GM21423 (cell line): ENCODE results near the gene ACVR1B.
"Not testable (repeated sequence)": the region's sequence is repeated elsewhere in the genome, so short reads cannot be mapped to it uniquely, and the experiment has no call there.

ENCODE experiments used
- ATAC-seq: cut with Tn5 transposase; IDR thresholded peaks from one replicate; pipeline ENCODE4 v1.9.1; 2021; ENCODE audit warnings: mild to moderate bottlenecking, moderate library complexity; ENCODE audit not compliant: unreplicated experiment

The ACVR1B gene

GRCh38 chr12:51969643-51970042, 18.1 kb downstream of the ACVR1B start:
- no peak for ATAC-seq

GRCh38 chr12:51970904-51971646, 19.6 kb downstream of the ACVR1B start:
- ATAC-seq = peak; percentile 83

GRCh38 chr12:51971679-51972421, 20.4 kb downstream of the ACVR1B start:
- ATAC-seq = peak; percentile 42

GRCh38 chr12:51972422-51972812, 20.9 kb downstream of the ACVR1B start:
- no peak for ATAC-seq

- no peak for ATAC-seq
Observed at GRCh38 chr12:51972849-51973273, 21.4 kb downstream of the ACVR1B start.

- ATAC-seq = no peak
Observed at GRCh38 chr12:51973560-51973959, 22.1 kb downstream of the ACVR1B start.

GRCh38 chr12:51974646-51975045, 23.1 kb downstream of the ACVR1B start:
- no peak for ATAC-seq

- ATAC-seq = no peak
Observed at GRCh38 chr12:51975196-51975595, 23.7 kb downstream of the ACVR1B start.

- no peak for ATAC-seq
Observed at GRCh38 chr12:51976376-51977160, 25.1 kb downstream of the ACVR1B start.

- no peak for ATAC-seq
Observed at GRCh38 chr12:51977320-51977753, 25.8 kb downstream of the ACVR1B start.

- ATAC-seq = not testable (repeated sequence)
Observed at GRCh38 chr12:51979306-51979705, 27.8 kb downstream of the ACVR1B start.

- peak; percentile 80 for ATAC-seq
Observed at GRCh38 chr12:51980051-51980808, 28.7 kb downstream of the ACVR1B start.

- ATAC-seq = no peak
Observed at GRCh38 chr12:51980809-51981127, 29.3 kb downstream of the ACVR1B start.

- no peak for ATAC-seq
Observed at GRCh38 chr12:51984657-51985056, 33.2 kb downstream of the ACVR1B start.

GRCh38 chr12:51985154-51985835, 33.8 kb downstream of the ACVR1B start:
- no peak for ATAC-seq

GRCh38 chr12:51986834-51987233, 35.3 kb downstream of the ACVR1B start:
- no peak for ATAC-seq

- no peak for ATAC-seq
Observed at GRCh38 chr12:51992246-51992645, 40.7 kb downstream of the ACVR1B start.

- no peak for ATAC-seq
Observed at GRCh38 chr12:51994539-51994820, 43.0 kb downstream of the ACVR1B start.

GRCh38 chr12:51994959-51995358, 43.5 kb downstream of the ACVR1B start:
- no peak for ATAC-seq

GRCh38 chr12:51997136-51997535, 45.6 kb downstream of the ACVR1B start:
- no peak for ATAC-seq
